SU-DHL-6 (cell line): Measurements from ENCODE around the gene APOBR.

Experiments used
- CTCF ChIP-seq: fragments of 200-600 bp; sonication (generic); IDR thresholded peaks from one replicate; pipeline ENCODE4 v1.5.1; 2017; ENCODE audit warnings: antibody characterized with exemption, mild to moderate bottlenecking, low read length, moderate library complexity; ENCODE audit not compliant: insufficient read depth, poor library complexity, severe bottlenecking
- EZH2phosphoT487 ChIP-seq: fragments of 200-600 bp; sonication (generic), shearing (Covaris generic); conservative IDR thresholded peaks from 2 replicates; pipeline ENCODE4 v1.6.1; 2018; ENCODE audit warnings: mild to moderate bottlenecking, antibody characterized with exemption, low read length, moderate library complexity, mixed read lengths

DNA sequence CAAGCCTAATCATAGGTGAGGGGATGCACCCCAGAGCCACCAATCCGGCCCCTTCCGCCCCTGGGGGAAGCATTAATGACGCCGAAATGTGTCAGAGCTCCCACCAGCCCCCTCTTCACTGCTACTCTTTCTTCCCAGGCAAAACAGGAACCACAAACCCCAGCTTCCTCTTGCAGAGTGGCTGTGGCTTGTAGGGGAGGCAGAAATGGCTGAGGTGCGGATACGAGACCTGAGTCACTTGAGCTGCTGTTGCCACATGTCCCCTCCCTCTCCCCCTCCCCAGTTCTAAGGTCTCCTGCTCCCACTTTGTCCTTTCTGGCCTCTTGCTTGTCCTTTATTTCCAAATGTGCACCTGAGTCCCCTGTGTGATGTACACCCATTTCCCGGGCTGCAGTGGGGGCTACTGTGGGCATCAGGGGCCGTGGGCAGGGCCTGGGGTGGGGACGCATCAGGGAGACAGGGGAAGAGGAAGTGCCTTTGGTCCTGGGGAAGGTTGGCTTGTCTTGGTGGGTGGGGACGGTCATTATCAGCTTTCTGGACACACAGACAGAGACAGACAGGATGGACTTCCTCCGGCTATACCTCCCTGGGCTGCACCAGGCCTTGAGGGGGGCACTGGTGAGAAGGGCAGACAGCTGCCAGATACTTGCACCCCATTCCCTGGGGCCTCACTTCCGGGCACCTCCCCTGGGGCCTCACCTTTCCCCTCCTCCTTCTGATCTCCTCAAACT lies at the start of gene APOBR:
- no peak for TF ChIP-seq CTCF
- no peak for TF ChIP-seq EZH2phosphoT487
